ENCODE data around the gene TECPR1.
A peak's percentile ranks its signal among the peaks of the same experiment; 100 is the strongest.

Gene TECPR1

DNA sequence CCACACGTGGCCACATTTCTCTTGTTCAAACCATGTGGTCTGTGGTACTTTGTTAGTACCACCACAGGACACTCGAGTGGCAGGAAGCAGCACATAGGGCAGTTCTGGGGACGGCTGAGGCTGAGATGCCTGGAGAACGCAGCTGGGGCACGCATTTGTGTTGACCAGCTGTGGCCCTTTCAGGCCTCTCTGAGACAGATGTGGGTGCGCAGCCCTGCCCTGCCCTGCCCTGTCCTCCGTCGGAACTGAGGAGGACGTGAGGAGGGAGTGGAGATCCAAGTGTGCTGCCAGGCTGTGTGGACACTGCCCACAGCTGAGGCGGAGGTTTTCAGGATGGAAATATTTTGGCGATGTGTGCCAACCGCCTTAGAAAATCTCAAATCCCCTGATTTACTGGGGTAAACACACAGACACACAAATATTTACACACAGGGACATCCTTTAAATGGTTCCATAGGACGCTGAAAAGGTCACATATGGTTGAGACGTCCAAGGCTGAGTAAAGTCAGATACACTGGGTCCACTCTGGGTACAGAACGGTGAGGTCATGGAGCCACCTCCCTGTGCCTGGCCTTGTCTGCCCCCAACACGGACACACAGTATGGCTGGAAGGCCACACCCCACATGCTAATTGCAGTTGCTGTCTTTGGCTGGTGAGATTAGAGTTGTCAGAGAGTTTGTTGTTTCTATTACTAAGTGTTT lies 26.0 kb downstream of the TECPR1 start:
- DNase-seq = no peak

GRCh38 chr7:98224701-98225181 lies 27.3 kb downstream of the TECPR1 start:
- DNase-seq = no peak

- DNase-seq = no peak
These were observed 27.9 kb downstream of the TECPR1 start for GRCh38 chr7:98223898-98224700.

GRCh38 chr7:98223351-98223897 lies 28.6 kb downstream of the TECPR1 start:
- DNase-seq = no peak

DNA sequence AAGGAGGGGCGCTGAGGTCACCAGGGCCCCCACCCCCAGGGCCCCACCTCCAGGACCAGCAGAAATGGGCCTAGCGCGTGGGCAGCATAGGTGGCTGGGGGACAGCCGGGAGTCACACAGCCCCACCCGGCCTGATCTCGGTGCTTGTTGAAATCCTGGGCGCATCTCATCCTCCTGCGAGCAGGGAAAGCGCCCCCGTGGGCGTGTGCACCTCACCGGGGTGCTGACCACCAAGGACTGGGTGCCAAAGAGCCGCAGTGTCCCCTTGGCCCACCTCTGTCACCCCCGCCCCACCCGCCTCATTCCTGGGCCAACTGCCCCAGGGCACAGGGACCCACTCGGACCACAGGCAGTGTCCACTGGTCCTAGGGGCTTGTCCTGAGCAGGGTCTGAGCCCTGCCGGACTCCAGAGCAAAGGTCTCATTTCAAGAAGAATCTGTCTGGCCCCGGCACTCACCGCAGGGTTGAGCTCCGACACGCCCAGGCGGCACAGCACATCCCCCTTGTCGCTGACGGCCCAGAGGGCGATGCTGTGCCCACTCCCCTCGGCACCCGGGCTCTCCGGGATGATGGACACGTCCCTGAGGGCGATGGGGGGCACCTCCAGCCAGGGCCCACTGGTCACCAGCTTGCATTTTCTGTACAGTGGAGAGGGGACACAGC lies 29.4 kb downstream of the TECPR1 start:
- DNase-seq = no peak

- no peak for DNase-seq
These were observed 30.2 kb downstream of the TECPR1 start for GRCh38 chr7:98221611-98222532.

GRCh38 chr7:98219382-98219781 lies 32.6 kb downstream of the TECPR1 start:
- peak; percentile 19 for DNase-seq

DNA sequence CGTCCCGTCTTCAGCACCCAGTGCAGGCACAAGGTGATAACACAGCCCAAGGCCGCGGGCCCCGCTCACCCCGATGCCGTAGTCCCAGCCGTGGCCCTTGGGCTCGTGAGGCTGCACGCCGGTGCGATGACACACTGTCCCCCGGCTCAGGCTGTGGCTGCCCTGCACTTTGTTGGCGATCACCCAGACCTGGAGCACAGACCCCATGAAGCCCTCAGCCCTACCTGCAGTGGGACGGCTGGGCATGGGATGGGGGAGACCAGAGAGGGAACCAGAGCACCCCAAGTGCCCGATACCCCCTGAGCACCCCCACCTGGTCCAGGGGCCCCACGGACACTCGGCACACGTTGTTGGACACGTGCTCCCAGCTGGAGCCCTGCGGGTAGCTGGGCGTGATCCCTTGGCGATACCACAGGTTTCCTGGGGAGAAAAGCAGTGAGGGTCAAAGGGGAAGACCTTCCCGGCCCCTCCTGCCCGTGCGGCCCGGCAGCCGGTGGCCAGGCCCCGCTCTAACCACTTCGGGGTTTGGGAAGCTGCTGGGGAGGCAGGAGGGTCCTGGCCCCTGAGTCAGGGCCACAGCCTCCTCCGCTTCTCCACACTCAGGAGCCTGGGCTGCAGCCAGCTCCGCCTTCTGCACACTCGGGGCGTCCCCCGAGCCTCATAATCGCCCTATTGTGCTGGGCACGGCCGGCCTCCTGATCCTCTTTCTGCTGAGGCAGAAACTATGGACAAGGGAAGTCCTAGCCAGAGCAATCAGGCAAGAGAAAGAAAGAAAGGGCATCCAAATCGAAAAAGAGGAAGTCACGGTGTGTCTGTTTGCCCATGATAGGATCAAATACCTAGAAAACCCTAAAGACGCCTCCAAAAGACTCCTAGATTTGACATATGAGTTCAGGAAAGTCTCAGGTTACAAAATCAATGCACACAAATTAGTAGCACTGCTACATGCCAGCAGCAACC lies 34.1 kb downstream of the TECPR1 start:
- DNase-seq = no peak

GRCh38 chr7:98216941-98217622 lies 35.0 kb downstream of the TECPR1 start:
- no peak for DNase-seq

GRCh38 chr7:98215561-98216495 lies 36.2 kb downstream of the TECPR1 start:
- DNase-seq = no peak

DNA sequence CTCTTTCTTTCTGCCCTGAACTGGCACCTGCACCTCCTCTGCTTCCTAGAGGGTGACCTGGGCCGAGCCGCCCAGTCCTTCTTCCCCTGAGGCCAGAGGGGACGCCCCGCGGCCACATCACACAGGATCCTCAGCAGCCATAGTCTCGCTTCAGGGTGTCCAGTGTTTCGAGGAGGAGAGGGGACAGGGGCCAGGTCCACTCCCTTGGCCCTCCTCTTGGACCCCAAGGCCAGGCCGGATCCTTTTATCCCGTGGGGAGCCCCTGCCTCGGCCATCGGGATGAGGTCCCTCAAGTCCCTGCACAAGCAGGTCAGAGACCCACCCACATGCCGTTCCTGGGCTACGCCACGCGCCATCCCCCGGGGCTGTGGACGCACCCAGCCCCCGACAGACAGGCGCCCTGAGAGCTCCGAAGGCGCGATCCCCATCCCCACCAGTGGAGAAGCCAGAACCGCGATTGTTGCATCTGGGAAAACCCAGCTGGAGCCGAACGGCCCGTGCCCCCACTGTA lies 37.2 kb downstream of the TECPR1 start:
- no peak for DNase-seq

DNA sequence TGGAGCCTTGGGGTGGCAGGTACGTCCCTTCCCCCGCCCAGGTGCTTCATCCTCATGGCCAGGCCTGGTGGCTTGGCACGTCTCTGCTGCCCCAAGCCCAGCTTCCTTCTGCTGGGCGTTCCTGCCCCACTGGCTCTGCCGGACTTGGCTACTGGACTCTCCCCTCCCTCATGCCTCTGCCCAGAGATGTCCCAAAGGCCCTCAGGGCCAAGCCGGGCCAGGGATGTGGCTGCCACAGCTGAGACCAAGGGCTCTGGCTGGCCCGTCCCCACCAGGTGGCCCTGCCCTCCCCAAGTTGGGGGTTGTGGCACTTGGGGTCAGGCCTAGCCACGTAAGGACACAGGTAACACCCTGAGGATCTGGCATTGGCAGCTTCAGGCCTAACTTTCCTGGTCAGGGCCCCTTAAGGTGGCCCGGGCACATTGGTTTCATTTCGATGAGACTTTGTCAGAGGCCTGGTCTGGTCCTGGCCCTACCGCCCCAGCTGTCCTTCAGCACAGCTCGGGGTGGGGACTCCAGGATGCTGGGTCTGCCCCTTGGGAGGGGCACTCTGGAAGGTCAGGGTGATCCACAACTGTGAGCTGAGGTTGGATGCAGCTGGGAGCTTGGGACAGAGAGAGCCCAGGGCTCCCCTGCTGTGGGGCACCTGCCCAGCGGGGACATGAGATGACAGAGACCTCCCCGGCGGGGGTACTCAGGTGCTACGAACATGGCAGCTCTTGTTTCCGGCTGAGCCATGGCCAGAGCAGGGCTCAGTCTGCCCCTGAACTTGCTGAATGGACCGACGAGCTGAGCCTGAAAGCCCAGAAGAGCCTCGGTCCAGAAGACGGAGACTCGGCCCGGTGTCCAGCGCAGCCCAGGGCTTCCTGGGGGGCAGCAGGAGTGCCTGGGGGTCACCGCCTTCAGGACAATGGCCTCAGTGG lies 37.9 kb downstream of the TECPR1 start:
- no peak for DNase-seq

- no peak for DNase-seq
These were observed 38.6 kb downstream of the TECPR1 start for GRCh38 chr7:98213296-98213887.

GRCh38 chr7:98212532-98213041 lies 39.4 kb downstream of the TECPR1 start:
- no peak for DNase-seq

DNA sequence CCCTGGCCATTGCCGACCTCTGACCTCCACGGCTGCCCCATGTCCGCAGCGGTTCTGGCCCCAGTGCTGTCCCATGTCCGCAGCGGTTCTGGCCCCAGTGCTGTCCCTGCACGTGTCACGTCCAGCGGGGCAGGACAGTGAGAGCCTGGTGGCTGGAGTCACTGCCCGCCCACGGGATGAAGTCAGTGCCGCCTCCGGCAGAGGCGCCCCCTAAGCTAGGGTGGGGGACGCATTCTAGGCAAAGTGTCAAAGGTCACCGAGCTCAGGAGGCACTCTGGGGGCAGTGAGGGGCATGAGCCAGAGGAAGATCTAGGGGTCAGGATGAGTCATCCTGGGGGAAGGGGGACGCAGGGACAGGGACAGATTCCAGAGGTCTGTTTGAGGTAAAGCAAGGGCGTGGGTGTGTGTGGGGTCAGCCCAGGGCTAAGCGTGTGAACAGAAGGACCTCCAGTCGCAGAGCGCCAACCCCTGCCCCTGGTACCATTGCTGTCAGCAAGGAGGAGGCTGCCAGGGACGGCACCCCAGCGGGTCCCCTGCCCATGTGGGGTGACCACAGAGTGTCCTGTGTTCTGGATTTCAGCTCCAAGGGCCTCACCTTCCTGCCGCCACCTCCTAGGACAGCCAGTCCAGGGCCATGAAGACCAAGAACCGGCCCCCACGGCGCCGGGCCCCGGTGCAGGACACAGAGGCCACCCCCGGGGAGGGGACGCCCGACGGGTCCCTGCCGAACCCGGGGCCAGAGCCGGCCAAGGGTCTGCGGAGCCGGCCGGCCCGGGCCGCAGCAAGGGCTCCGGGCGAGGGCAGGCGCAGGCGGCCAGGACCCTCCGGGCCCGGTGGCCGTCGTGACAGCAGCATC lies 40.1 kb downstream of the TECPR1 start:
- DNase-seq = no peak

GRCh38 chr7:98211221-98211675 lies 40.8 kb downstream of the TECPR1 start, which contains the start of gene BHLHA15:
Gene BHLHA15, plus strand, starts transcription at chr7:98211439. Its CDS starts 871 bp downstream, at chr7:98212310.
- peak; percentile 16 for DNase-seq

All from activated CD4-positive, alpha-beta T cell treated with anti-CD3 and anti-CD28 coated beads, Interleukin-10, Interleukin-2, amounts not matched to agents 100 ng/mL and 50 ng/mL, durations not matched to agents 16 hours and 8 hours (primary cell).